ENCODE measurements around the gene PIP5K1B. TPM values are rescaled to one million over a fixed set of nuclear protein-coding genes. Genes with fewer than 3 reads are reported as not detected.

The PIP5K1B gene
- total RNA-seq, 4 donors from 2014 or later = 0.29 to 8.2 (median 4.1) TPM

DNA sequence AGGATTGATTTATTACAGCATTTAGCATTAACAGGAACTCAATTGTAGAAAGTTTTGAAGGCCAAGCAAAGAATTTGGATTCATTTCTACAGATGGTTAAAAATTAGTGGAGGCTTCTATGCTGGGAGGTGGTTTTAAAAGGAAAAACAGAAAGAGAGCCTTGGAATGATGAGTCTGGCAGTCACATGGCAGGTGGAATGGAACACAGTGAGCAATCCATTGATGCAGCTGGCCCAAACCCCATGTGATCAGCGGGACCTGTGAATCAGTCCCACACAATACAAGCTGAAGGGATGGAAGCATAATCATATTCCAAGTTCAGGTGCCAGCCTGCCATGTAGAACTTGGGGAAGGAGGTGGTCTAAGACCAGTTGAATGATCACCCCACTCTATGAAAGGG is 147.9 kb downstream of the PIP5K1B start:
- H3K9me3 ChIP-seq = no peaks in the 10 kb centered on the region
- H3K4me1 ChIP-seq = no peaks in the 10 kb centered on the region
- H3K27ac ChIP-seq = no peak overlapping the region
- DNase-seq = no peak
- no peak overlapping the region for H3K4me3 ChIP-seq
- intact Hi-C loops (cut with DNase I; ENCODE audit: low total_unique reads) = no loop called here
- no peaks in the 10 kb centered on the region for H3K27me3 ChIP-seq
- TF ChIP-seq, protein P1, sequence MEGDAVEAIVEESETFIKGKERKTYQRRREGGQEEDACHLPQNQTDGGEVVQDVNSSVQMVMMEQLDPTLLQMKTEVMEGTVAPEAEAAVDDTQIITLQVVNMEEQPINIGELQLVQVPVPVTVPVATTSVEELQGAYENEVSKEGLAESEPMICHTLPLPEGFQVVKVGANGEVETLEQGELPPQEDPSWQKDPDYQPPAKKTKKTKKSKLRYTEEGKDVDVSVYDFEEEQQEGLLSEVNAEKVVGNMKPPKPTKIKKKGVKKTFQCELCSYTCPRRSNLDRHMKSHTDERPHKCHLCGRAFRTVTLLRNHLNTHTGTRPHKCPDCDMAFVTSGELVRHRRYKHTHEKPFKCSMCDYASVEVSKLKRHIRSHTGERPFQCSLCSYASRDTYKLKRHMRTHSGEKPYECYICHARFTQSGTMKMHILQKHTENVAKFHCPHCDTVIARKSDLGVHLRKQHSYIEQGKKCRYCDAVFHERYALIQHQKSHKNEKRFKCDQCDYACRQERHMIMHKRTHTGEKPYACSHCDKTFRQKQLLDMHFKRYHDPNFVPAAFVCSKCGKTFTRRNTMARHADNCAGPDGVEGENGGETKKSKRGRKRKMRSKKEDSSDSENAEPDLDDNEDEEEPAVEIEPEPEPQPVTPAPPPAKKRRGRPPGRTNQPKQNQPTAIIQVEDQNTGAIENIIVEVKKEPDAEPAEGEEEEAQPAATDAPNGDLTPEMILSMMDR (IDR thresholded peaks at IDR 0.05) = no peak
- no peak for TF ChIP-seq POLR2A (IDR thresholded peaks at IDR 0.05)
- no peaks in the 10 kb centered on the region for H3K36me3 ChIP-seq

DNA sequence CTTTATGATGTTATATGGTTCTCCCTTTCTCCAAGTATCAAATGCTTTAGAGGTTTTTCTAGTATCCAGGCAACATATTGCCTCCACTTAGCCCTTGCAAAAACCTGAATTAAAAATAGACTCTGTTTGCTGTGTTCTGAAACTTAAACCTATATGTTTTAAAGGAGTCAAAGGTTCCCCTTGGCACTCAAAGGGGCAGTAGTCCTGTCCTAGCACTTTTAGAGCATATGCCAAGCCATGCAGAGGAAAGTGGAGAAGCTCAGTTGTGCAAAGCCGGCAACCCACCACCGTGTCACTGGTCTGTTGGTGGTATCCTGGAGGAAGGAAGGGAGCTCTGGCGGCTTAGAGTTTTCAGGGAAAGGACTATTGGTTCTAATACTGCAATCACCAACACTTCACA is 154.3 kb downstream of the PIP5K1B start:
- intact Hi-C loops (cut with DNase I; ENCODE audit: low total_unique reads) = no loop called here
- TF ChIP-seq, protein P1 (IDR thresholded peaks at IDR 0.05) = no peak
- TF ChIP-seq POLR2A (IDR thresholded peaks at IDR 0.05) = no peak
- DNase-seq = no peak
- Histone ChIP-seq H3K9me3 (no peaks in the 10 kb centered on the region), H3K27ac (no peak overlapping the region), H3K4me3 (no peak overlapping the region), H3K36me3 (no peaks in the 10 kb centered on the region), H3K4me1 (no peaks in the 10 kb centered on the region), H3K27me3 (no peaks in the 10 kb centered on the region)

DNA sequence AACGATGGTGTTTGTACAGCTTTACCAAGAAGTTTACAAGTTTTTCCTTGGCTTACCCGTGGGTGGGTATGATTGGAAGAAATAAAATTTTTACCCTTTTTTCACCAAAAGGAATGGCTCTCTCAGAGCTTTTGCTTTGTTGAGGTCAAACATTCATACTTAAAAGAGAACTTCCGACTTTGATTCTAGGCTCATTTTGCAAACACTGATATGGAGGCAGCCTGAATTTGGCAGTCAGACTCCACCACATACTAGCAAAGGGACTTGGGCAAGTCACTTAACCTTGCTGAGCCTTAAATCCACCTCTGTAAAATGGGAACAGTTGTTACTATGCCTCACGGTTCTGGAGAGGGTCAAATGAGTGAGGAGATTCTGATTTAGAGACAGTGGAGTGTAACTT is 155.4 kb downstream of the PIP5K1B start:
- no peak for DNase-seq
- TF ChIP-seq, protein P1 (IDR thresholded peaks at IDR 0.05) = no peak
- no peak for TF ChIP-seq POLR2A (IDR thresholded peaks at IDR 0.05)
- intact Hi-C loops (cut with DNase I; ENCODE audit: low total_unique reads) = no loop called here

DNA sequence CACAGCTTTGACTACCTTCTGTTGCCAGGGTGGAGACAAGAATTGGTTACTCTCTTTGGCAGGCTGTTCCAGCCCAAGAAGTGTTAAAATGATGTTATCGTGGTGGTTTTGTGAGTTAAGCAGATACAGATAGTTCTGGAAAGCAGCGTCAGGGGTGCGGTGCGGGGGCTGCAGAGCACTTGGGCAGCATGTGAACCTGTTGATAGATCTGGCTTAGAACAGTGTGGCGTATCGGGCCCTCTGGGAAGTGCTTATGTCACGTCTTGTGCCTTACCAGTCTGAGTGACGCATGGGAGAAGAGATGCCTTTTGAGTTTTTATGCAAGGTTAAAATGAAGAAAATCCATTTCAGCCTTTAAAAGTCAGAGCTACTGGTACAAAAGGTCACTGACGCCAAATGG is 156.4 kb downstream of the PIP5K1B start:
- Histone ChIP-seq H3K4me1 (no peaks in the 10 kb centered on the region), H3K27me3 (no peaks in the 10 kb centered on the region), H3K27ac (no peak overlapping the region), H3K36me3 (no peaks in the 10 kb centered on the region), H3K9me3 (no peaks in the 10 kb centered on the region), H3K4me3 (no peak overlapping the region)
- no peak for DNase-seq
- TF ChIP-seq, protein P1 (IDR thresholded peaks at IDR 0.05) = no peak
- intact Hi-C loops (cut with DNase I; ENCODE audit: low total_unique reads) = no loop called here

More for the DNA sequence above, 155.4 kb downstream of the PIP5K1B start:
- no peaks in the 10 kb centered on the region for H3K4me1 ChIP-seq
- H3K36me3 ChIP-seq = no peaks in the 10 kb centered on the region
- H3K27ac ChIP-seq = no peak overlapping the region
- no peaks in the 10 kb centered on the region for H3K9me3 ChIP-seq
- H3K27me3 ChIP-seq = no peaks in the 10 kb centered on the region
- no peak overlapping the region for H3K4me3 ChIP-seq

DNA sequence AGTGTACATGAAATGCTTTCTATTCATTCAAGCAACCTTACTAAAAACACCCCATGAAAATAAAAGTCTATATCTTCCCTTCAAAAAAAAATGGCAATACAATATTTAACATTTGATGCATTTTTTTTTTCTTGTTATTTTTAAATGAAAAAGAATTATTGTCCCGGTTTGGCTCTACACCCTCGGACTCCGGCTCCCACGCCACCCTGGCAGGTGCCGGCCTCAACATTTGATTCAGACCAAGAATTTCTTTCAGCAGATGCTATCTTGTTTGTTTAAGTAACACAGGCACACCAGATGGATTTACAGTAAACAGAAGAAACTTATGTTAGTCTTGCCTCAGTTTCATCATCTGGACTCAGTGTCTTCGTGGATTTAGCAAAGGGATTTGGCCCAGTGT is 162.0 kb downstream of the PIP5K1B start:
- no peak overlapping the region for H3K27ac ChIP-seq
- H3K27me3 ChIP-seq = no peaks in the 10 kb centered on the region
- H3K36me3 ChIP-seq = no peaks in the 10 kb centered on the region
- intact Hi-C loops (cut with DNase I; ENCODE audit: low total_unique reads) = no loop called here
- H3K4me3 ChIP-seq = no peak overlapping the region
- no peak for TF ChIP-seq POLR2A (IDR thresholded peaks at IDR 0.05)
- TF ChIP-seq, protein P1 (IDR thresholded peaks at IDR 0.05) = no peak
- no peak for DNase-seq
- H3K9me3 ChIP-seq = no peaks in the 10 kb centered on the region
- no peaks in the 10 kb centered on the region for H3K4me1 ChIP-seq

Data from uterus (tissue), 4 donors.